ENCODE results near the gene FKBP6.

GRCh38 chr7:73359746-73360375 is 31.9 kb downstream of the FKBP6 start:
- TF ChIP-seq, protein P1, sequence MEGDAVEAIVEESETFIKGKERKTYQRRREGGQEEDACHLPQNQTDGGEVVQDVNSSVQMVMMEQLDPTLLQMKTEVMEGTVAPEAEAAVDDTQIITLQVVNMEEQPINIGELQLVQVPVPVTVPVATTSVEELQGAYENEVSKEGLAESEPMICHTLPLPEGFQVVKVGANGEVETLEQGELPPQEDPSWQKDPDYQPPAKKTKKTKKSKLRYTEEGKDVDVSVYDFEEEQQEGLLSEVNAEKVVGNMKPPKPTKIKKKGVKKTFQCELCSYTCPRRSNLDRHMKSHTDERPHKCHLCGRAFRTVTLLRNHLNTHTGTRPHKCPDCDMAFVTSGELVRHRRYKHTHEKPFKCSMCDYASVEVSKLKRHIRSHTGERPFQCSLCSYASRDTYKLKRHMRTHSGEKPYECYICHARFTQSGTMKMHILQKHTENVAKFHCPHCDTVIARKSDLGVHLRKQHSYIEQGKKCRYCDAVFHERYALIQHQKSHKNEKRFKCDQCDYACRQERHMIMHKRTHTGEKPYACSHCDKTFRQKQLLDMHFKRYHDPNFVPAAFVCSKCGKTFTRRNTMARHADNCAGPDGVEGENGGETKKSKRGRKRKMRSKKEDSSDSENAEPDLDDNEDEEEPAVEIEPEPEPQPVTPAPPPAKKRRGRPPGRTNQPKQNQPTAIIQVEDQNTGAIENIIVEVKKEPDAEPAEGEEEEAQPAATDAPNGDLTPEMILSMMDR (conservative IDR thresholded peaks at IDR 0.05 in 1 of 2, IDR thresholded peaks at IDR 0.05 in 1 of 2; ENCODE audit: extremely low read depth in 1 of 2, insufficient read depth in 1 of 2, low read depth in 1 of 2, low read length in 2 of 2), result no peak
- no peak for TF ChIP-seq EZH2 (IDR thresholded peaks at IDR 0.05; ENCODE audit: borderline replicate concordance, low read length)

Measured in mammary epithelial cell (primary cell).